CD4-positive, alpha-beta T cell treated with Interleukin-6 for 4 hours (primary cell): ENCODE measurements around the gene CARHSP1.

Source experiments
- DNase-seq: peaks from one replicate; pipeline ENCODE4 v3.0.0-alpha.2; 2020; ENCODE audit warnings: mixed read lengths

Gene CARHSP1

GRCh38 chr16:8869212-8869987, 594 bp upstream of the CARHSP1 start:
- DNase-seq = no peak

GRCh38 chr16:8867932-8868415, 832 bp downstream of the CARHSP1 start:
- DNase-seq = peak; percentile 73

DNA sequence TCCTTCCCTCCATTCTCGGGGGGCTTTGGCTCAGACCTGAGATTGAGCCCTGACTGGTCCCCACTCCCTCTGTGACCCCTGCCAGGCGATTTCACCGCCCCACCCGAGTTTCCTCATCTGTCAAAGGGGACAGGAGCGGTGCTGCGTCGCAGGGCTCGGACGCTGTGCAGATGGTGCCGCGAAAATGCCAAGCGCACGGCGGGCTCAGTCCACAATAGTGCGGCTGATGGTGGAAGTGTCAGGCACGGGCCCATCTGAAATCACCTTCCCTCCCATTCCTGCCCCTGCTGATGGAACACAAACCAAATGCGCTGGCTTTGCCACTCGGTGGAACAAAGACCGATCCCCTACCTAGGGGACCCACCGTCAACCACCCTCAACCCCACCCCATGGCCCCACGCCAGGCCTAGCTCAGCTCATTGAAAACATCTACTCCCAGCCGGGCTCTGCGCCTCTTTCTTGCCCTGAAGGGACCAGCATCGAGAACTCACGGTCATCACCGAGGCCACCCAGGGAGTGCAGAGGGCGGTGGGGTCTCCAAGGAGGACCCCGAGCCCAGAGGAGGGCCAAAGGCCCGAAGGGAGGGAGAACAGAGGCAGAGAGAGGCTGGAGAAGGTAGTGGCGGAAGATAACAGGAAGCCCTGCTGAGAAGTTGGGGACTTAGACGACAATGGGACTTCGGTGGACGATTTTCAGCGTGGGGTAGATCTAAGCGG, 1.4 kb downstream of the CARHSP1 start:
- peak; percentile 32 for DNase-seq

DNA sequence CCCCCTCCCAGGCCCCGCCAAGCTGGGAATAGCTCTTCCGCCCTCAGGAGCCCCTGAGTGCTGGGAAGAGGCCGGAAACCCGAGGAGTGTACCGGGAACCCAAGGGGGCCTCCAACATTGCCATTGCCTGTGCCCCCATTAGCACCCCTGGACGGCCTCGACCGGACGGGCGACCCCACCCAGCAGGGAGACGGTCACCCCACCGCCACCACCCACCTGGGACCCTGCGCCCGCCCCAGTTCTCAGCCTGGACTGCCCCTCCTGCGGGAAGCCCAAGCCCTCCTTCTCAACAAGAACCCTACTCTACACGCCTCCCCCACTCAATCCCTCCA, 2.0 kb downstream of the CARHSP1 start:
- no peak for DNase-seq

DNA sequence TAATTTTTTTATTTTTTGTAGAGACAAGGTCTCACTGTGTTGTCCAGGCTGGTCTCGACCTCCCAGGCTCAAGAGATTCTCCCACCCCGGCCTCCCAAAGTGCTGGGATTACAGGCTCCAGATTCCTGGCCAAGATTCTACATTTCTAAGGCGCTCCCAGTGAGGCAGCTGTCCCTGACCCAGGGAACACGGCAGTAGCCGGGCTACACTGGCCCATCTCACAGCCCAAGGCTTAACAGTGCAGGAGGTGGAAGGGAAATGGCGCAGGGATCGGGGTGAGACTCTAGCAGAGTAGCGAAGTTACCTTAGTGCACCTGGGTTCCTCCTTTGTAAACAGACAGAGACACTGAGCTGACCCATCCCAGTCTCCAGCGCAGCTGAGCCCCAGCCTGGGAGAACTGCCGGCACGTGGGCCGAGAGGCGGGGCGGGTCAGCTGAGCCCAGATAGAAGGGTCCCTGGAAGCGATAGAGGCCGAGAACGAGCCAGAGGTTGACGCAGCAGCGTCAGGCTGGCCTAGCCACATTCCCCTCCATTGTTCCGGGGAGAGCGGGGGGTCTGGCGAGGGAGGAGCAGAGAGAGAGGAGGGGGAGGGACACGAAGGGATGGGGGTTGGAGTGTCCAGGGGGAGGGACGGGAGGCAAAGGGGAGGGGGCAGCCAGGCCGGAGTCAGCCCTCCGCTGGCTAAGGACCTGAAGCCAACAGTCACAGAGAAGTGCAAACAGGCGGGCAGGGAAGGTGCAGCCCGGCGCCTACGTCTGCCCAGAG, 2.5 kb downstream of the CARHSP1 start:
- no peak for DNase-seq

DNA sequence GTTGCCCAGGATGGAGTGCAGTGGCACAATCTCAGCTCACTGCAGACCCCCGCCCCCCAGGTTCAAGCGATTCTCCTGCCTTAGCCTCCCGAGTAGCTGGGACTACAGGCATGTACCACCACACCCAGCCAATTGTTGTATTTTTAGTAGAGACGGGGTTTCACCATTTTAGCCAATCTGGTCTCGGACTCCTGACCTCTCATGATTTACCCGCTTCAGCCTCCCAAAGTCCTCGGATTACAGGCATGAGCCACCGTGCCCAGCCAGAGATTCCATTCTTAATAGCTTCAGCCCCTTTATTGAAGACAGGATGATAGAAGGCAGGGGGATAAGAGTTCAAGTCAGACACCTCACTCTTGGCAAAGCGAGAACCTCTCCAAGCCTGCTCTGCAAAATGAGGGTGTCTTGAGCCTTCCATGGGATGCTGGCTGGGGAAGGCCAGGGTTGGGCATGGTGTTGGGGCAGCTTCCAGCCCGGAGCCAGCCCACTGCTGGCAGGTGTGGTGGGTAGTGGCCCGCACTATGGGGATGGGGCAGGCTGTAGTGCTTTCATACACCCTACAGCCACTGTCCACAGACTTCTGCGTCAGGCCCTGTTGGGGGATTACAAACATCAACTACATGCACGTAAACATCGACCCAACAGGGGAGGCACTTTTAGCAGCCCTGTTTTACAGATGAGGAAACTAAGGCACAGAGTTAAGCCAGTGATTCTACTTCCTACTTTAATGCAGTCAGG, 3.5 kb downstream of the CARHSP1 start:
- DNase-seq = no peak

DNA sequence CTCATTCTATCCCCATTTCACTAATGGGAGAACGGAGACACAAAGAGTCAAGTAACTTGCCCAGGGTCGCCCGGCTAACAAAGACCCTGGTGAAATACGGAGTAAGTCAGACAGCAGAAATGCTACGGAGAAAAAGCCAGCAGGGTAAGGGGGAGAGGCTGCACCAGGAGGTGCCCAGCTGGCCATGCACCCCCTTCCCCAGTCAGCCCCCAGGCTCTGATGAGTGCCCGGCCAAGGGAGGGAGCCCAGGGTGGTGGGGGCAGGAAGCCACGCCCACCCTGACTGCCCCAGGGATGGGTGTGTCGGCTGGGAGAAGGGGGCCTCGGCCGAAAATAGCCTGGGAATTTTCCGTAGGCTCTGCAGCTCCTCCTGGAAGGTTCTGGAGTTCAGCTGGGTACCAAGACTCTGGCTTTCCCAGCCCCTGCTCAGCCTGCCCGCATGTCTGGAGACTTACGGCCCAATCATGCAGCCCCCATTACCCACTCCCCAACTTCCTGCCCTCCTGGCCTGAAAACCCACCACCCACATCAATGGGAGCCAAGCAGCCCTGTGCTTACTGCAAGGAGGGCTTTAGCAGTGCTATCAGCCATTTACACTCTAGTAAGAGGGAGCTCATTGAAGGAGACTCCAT, 4.2 kb downstream of the CARHSP1 start:
- DNase-seq = no peak

DNA sequence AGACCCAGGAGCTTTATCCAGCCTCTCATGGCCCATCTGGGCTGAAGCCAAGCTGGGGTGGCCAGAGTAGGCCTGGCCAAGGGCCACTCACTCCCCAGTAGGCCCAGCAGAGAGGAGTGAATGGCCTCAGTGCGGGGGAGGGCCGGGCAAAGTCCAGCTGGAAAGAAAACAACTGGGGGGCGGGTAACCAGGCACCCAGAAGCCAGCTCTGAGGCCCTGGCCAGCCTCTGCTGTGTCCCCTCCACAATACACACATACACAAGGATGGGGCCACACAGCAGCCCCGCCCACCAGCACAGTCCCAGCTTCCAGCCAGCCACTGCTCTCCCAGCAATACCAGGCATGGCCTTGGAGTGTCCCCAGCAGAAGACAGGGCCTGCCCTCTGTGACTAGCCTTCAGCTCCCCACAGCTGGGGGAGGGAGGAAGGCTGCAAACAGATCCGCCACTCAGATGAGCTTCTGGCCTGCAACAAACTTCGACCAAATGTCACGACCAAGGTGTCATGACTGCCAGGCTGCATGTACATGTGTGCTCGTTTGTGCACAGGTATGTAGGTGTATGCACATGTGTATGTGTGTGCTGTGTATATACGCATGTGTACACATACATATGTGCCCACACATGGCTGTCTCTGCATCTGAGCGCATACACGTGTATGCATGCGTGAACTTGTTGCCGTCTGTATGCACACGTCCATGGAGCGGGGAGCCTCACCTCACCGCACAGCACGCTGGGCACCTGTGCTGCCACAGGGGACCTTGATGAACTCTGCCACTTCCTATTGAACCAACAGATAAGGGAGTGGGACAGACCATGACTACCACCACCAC, 5.0 kb downstream of the CARHSP1 start:
- DNase-seq = no peak

GRCh38 chr16:8862309-8863130, 6.3 kb downstream of the CARHSP1 start:
- DNase-seq = no peak

- DNase-seq = no peak
Measured at GRCh38 chr16:8861563-8862308, 7.1 kb downstream of the CARHSP1 start.

DNA sequence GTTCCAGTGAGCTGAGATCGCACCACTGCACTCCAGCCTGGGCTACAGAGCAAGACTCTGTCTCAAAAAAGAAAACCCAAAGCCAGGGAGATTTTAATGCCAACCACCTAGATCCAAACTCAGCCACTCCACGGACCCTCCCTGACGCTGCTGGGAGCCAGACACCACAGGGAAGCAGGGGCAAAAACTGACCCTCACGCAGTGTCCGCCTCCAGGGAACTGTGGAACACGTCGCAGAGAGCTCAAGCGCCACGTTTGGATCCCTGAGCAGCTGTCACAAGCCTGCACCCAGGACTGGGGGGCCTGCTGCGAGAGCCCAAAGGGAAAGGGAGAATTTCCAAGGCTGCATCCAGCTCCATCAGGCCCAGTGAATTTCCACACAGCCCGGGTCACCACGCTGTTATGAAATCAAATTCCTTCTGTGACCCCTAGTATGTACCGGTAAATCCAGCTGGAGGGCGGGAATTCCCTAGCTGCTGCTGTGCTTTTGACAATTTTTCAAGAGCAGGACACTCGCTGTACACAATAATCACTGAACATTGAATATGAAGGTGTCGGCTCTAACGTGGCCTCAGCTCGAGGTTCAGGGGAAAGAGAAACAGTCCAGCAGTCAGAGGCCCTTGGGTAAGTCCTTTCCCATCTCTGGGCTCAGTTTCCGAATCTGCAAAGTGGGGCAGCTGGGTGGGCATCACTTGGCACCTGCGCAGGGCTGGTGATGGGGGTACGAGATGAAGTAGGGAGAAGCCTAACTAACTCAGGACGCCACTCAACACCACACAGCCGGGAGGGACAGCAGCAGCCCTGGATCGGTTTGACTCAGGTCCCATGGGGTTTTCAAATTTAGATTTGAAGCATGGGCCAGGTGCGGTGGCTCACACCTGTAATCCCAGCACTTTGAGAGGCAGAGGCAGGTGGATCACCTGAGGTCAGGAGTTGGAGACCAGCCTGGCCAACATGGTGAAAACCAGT, 8.6 kb downstream of the CARHSP1 start:
- DNase-seq = no peak

DNA sequence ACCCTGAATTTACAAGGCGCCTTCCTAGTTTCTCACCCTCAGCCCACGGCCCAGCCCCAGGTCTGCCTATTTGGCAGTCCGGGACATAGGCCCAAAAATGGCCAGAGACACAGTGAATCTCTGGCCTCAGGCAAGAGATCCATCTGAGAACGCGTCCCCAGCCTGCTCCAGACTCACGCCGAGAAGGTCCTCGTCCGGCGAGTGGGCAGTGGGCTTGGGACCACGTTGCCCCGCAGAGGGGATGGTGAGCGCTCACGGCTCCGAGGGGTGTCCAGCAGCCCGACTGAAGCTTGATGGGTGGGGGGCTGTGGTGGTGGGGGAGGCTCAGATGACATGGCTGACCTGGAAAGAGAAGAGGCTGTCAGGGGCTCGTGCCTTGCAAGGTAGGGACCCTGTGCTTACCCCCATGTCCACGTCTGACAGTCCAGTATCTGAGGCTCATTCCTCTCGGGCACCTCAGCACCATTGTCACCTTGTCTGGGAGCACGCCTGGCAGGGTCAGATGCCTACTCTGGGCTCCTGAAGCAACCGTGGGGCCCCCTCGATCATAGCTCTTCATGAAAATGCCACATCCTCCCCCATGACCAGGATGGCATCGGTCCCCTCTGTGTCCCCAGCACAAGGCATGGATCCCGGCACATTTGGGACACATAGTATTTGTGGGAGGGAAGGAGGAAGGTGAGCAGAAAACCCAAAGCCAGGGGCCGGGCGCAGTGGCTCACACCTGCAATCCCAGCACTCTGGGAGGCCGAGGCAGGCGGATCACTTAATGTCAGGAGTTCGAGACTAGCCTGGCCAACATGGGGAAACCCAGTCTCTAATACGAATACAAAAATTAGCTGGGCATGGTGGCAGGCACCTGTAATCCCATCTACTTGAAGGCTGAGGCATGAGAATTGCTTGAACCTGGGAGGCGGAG, 9.6 kb downstream of the CARHSP1 start:
- DNase-seq = no peak

DNA sequence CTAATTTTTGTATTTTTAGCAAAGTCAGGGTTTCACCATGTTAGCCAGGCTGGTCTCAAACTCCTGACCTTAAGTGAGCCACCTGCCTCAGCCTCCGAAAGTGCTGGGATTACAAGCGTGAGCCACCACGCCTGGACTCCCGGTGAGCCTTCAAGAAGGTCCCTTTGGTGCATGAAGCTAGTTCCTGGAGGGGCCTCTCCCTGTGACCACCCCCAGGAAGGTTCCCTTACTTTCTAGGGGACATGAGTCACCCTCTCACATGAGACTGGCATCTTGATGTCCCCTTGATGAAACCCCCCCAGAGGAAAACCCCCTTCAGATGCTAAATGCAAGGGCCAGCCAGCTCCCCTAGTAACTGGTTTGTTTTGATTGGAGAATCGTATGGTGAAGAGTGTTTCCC, 12.8 kb downstream of the CARHSP1 start:
- DNase-seq = no peak

DNA sequence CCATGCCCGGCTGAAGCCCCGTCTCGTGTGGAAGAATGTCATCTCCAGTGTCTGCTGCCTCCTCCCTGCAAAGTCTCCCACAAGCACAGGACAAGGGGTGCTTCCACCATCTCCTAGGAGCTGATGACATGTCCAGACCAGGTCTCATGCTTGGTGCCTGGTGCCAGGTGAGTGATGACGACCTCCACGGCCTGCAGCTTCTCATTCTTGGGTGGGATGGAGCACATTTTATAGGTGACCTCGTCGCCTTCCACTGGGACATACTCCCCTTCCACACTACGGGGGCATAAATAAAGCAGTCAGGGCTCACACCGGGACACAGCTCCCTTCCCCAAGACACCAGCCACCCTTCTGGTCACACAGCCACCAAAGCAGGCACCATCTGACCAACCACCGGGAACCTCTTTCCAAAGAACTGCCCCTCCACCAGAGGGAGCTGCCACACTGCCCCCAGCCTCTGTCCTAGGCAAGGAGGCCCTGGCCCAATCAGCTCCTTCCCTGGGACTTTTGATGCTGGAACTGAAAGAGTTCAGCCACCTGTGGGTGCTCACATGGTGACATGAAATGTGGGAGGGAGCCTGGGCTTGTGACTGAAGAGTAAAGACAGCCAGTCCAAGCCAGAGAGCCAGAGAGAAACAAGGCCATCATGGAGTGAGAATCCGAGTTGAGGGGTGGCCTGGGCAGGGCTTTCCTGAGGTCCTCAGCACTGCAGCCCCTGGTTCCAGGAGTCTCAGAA, 13.6 kb downstream of the CARHSP1 start:
- no peak for DNase-seq

DNA sequence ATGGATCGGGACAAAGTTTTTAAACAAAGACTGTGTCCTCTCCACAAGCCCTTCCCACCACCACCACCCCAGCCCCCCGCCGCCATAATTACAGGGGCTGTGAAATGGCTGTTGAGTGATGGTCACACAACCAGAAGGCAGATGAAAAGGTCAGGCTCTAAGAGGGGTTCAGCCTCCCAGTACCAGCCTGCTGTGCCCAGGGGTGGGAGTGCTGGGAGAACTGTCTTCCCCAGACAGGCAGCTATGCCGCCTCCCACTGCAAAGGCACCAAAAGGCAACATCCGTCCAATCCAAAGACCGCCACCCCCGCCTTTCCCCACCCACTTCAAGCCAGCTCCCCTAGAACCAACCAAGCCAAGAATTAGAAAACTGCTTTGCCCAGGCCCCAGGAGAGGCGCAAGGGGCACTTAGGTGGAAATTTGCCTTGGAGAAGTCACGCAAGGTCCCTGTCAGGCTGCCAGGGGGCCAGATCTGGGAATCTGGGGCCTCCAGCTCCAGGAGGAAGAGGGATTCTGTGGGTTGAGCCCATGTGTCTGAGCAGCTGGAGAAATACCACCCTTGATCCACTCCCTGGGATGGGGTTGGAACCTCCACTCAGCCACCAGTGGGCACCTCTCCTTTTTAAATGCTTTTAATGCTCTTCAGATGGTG, 14.4 kb downstream of the CARHSP1 start:
- DNase-seq = no peak

GRCh38 chr16:8853611-8854010, 15.2 kb downstream of the CARHSP1 start:
- no peak for DNase-seq
